ENCODE results near the gene MAD2L1. TPM values are rescaled to one million over a fixed set of nuclear protein-coding genes. Genes with fewer than 3 reads are reported as not detected.
"Not testable (repeated sequence)": the region's sequence is repeated elsewhere in the genome, so short reads cannot be mapped to it uniquely, and the experiment has no call there.

MAD2L1 gene
- total and polyA plus RNA-seq, 8 donors: 0.45 to 10.1 (median 2.4) TPM; not detected in 1

GRCh38 chr4:120070196-120070595 lies 3.5 kb upstream of the MAD2L1 start:
- Histone ChIP-seq H3K9me3 (no peaks in the 10 kb centered on the region), H3K36me3 (no peaks in the 10 kb centered on the region), H3K27ac (no peak overlapping the region), H3K27me3 (no peaks in the 10 kb centered on the region), H3K4me3 (no peak overlapping the region), H3K4me1 (peaks cover 5 to 38% (median 20%) of the 10 kb centered on the region in 4 donors)
- intact Hi-C loops (cut with DNase I; ENCODE audit: low total_unique reads): no loop called here
- DNase-seq: no peak
- WGBS, 5 donors: 65 to 88% (median 74%) methylated on average over 2 of the region's 2 CpGs
- TF ChIP-seq EP300 (IDR thresholded peaks at IDR 0.05) (no peak), CTCF (IDR thresholded peaks at IDR 0.05) (no peak), POLR2A (IDR thresholded peaks at IDR 0.05) (no peak), POLR2AphosphoS5 (IDR thresholded peaks at IDR 0.05) (no peak)

- no peaks in the 10 kb centered on the region for H3K36me3 ChIP-seq
- no peaks in the 10 kb centered on the region for H3K9me3 ChIP-seq
- peak overlapping the region; percentile 83 to 96 (median 95) for H3K27ac ChIP-seq
- WGBS, 5 donors: 0 to 2% (median 1%) methylated on average over 15 of the region's 15 CpGs
- peaks cover 5 to 34% (median 20%) of the 10 kb centered on the region in 4 donors for H3K4me1 ChIP-seq
- intact Hi-C loops (cut with DNase I; ENCODE audit: low total_unique reads): no loop called here
- H3K27me3 ChIP-seq: no peaks in the 10 kb centered on the region
- DNase-seq: peak in 1 of 2 donors; percentile 74
- H3K4me3 ChIP-seq: peak overlapping the region; percentile 63 to 87 (median 69)
- TF ChIP-seq CTCF (IDR thresholded peaks at IDR 0.05) (no peak), EP300 (IDR thresholded peaks at IDR 0.05) (no peak), POLR2AphosphoS5 (IDR thresholded peaks at IDR 0.05) (no peak), POLR2A (IDR thresholded peaks at IDR 0.05) (no peak)
Measured at GRCh38 chr4:120065974-120066516, 603 bp downstream of the MAD2L1 start.

GRCh38 chr4:120064887-120065286 lies 1.8 kb downstream of the MAD2L1 start:
- Histone ChIP-seq H3K4me1 (peaks cover 5 to 32% (median 20%) of the 10 kb centered on the region in 4 donors), H3K27me3 (no peaks in the 10 kb centered on the region), H3K9me3 (no peaks in the 10 kb centered on the region), H3K4me3 (no peak overlapping the region), H3K36me3 (peaks cover 0 to 6% (median 0%) of the 10 kb centered on the region in 4 donors), H3K27ac (no peak overlapping the region)
- DNase-seq: no peak
- intact Hi-C loops (cut with DNase I; ENCODE audit: low total_unique reads): no loop called here
- TF ChIP-seq POLR2A (IDR thresholded peaks at IDR 0.05): no peak
- TF ChIP-seq CTCF (IDR thresholded peaks at IDR 0.05): no peak
- TF ChIP-seq EP300 (IDR thresholded peaks at IDR 0.05): no peak
- no peak for TF ChIP-seq POLR2AphosphoS5 (IDR thresholded peaks at IDR 0.05)
- WGBS, 5 donors: 35 to 52% (median 38%) methylated on average over 5 of the region's 5 CpGs

GRCh38 chr4:120063711-120064110 lies 2.9 kb downstream of the MAD2L1 start:
- WGBS, 5 donors: 88 to 95% (median 93%) methylated on average over 9 of the region's 9 CpGs
- DNase-seq; intact Hi-C loops (cut with DNase I; ENCODE audit: low total_unique reads); H3K4me3 ChIP-seq; H3K9me3 ChIP-seq; H3K27ac ChIP-seq; H3K27me3 ChIP-seq; H3K36me3 ChIP-seq: not testable (repeated sequence)
- H3K4me1 ChIP-seq: peaks cover 5 to 27% (median 20%) of the 10 kb centered on the region in 4 donors

- Histone ChIP-seq H3K27ac (no peak overlapping the region), H3K27me3 (no peaks in the 10 kb centered on the region), H3K4me3 (no peak overlapping the region), H3K9me3 (no peaks in the 10 kb centered on the region), H3K36me3 (peaks cover 0 to 14% (median 0%) of the 10 kb centered on the region in 4 donors), H3K4me1 (peaks cover 2 to 18% (median 13%) of the 10 kb centered on the region in 4 donors)
- 57 to 74% (median 72%) methylated on average over 5 of the region's 5 CpGs for WGBS, 5 donors
- DNase-seq: no peak
- TF ChIP-seq EP300 (IDR thresholded peaks at IDR 0.05): no peak
- TF ChIP-seq POLR2A (IDR thresholded peaks at IDR 0.05): no peak
- no peak for TF ChIP-seq CTCF (IDR thresholded peaks at IDR 0.05)
- no peak for TF ChIP-seq POLR2AphosphoS5 (IDR thresholded peaks at IDR 0.05)
- intact Hi-C loops (cut with DNase I; ENCODE audit: low total_unique reads): no loop called here
Measured at GRCh38 chr4:120062663-120063195, 3.9 kb downstream of the MAD2L1 start.

Data from stomach (tissue), 9 donors.